ENCODE results near the gene MMS19. TPM values are rescaled to one million over a fixed set of nuclear protein-coding genes. Genes with fewer than 3 reads are reported as not detected.

Gene MMS19
- total RNA-seq, 4 donors from 2014 or later = 80.2 to 127 (median 85.7) TPM

DNA sequence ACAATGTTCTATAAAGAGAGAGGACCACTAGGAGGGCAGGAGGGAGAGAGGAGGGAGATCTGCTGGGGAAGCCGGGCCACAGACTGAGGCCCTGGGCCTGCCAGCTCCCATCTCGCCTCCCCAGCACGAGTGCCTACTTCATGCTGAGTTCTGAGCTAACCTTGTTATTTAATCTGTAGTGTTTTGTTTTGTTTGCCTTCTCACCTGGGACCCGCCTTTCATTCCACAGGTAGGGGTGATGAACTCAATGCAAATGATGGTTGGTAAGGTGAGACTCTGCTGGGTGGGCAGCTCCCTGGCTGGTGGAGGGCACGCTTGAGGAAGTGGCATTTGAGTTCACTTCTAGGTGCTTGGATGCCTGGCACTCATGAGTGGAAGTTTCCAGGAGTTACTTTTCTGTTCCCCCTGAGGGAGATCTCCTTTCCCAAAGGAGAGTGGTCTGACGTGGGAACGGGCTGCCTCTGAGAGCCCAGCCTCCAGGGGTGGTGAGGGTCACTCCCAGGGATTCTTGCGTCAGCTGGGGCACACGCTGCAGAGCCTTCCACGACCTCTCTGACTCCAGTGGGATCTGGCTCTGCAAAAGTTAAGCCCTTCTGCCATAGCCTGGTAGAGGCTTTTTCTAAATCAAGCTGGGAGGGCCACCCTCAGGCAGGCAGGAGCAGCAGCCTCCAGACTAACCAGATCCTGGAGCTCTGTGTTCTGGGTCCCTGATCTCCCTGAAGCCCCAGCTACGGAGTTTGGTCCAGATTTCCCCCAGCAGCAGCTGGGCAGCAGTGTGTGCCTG, 22.9 kb upstream of the MMS19 start:
- no peak for TF ChIP-seq POLR2A (IDR thresholded peaks at IDR 0.05)
- TF ChIP-seq, protein P1, sequence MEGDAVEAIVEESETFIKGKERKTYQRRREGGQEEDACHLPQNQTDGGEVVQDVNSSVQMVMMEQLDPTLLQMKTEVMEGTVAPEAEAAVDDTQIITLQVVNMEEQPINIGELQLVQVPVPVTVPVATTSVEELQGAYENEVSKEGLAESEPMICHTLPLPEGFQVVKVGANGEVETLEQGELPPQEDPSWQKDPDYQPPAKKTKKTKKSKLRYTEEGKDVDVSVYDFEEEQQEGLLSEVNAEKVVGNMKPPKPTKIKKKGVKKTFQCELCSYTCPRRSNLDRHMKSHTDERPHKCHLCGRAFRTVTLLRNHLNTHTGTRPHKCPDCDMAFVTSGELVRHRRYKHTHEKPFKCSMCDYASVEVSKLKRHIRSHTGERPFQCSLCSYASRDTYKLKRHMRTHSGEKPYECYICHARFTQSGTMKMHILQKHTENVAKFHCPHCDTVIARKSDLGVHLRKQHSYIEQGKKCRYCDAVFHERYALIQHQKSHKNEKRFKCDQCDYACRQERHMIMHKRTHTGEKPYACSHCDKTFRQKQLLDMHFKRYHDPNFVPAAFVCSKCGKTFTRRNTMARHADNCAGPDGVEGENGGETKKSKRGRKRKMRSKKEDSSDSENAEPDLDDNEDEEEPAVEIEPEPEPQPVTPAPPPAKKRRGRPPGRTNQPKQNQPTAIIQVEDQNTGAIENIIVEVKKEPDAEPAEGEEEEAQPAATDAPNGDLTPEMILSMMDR (IDR thresholded peaks at IDR 0.05) = no peak
- Histone ChIP-seq H3K36me3 (no peaks in the 10 kb centered on the region), H3K27me3 (no peaks in the 10 kb centered on the region), H3K4me1 (no peaks in the 10 kb centered on the region), H3K4me3 (no peak overlapping the region), H3K27ac (no peak overlapping the region), H3K9me3 (no peaks in the 10 kb centered on the region)
- no peak for DNase-seq

DNA sequence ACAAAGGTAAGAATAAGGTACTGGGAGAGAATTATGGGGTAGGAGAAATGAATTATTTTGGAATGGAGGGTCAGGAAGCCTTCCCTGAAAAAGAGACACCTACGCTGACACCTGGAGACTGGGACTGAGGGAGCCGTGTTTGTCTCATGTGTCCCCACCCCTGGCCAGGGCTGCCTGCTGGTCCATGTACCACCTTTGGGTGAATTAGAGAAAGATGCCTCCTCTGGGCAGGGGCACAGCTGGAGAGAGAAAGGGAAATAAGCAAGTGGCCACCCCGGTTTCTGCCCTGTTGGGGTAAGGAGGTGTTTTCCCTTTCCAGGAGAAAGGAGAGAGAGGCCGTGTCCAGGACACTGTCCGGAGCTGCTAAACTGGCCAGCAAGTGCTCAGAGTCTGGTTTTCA, 22.3 kb upstream of the MMS19 start:
- no peak overlapping the region for H3K27ac ChIP-seq

DNA sequence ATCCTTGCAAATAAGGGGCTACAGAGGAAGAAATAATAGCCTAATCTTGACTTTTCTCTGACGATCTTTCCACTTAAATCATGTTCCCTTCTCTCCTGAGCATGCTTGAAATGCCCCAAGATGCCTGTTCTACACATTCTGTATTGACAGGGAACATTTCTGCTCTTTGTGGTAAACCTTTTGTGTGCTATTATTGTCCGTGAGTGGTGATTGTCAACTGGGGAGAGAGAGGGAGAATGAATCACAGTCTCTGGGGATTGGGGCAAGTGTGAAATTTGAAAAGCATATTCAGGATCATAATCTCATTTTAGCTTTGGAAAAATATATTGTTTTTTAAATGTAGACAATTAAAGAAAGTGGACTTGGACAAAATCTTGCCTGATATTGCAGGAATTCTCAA, 21.1 kb upstream of the MMS19 start:
- no peak overlapping the region for H3K27ac ChIP-seq
- no peak for DNase-seq
- H3K27me3 ChIP-seq = no peaks in the 10 kb centered on the region
- H3K4me1 ChIP-seq = no peaks in the 10 kb centered on the region
- no peaks in the 10 kb centered on the region for H3K9me3 ChIP-seq
- TF ChIP-seq, protein P1 (IDR thresholded peaks at IDR 0.05) = no peak
- no peak for TF ChIP-seq POLR2A (IDR thresholded peaks at IDR 0.05)
- no peaks in the 10 kb centered on the region for H3K36me3 ChIP-seq
- no peak overlapping the region for H3K4me3 ChIP-seq

More for the DNA sequence above, 22.3 kb upstream of the MMS19 start:
- Histone ChIP-seq H3K4me1 (no peaks in the 10 kb centered on the region), H3K27me3 (no peaks in the 10 kb centered on the region), H3K9me3 (no peaks in the 10 kb centered on the region), H3K36me3 (no peaks in the 10 kb centered on the region), H3K4me3 (no peak overlapping the region)
- TF ChIP-seq, protein P1 (IDR thresholded peaks at IDR 0.05) = no peak
- no peak for TF ChIP-seq POLR2A (IDR thresholded peaks at IDR 0.05)
- DNase-seq = no peak

DNA sequence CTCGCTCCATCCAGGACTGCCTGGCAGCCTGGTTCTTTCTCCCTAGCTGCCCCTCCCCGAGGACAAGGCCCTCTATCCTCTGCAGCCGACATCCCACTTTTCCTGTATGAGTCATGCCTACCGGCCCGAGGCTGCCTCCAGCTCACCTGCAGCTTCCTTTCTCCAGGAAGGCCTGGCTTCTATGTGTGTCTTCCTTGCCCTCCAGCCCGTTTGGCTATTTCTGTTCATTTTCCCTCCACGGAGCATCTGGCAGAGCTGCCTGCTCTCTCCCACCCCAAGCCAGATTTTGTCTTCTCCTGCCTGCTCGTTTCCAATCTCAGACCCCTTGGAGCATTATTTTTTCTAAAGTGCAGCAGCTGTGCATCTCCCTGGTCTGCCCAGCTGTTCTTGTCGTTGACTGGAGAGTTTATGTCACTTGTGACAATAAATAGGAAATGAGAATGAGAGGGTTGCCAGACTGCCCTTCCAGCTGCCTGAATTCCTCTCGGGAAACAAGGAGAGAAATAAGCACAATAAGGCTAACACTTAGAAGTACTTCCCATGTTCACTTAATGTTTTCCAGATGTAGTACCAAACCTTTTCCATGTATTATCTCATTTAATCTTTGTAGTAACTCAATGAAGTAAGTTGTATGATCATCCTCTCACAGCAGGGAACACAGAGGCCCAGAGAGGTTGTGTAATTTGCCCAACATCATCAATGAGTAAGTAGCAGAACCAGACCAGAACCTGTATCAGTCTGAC, 20.2 kb upstream of the MMS19 start:
- no peak for TF ChIP-seq POLR2A (IDR thresholded peaks at IDR 0.05)
- TF ChIP-seq, protein P1 (IDR thresholded peaks at IDR 0.05) = no peak
- Histone ChIP-seq H3K27ac (peak overlapping the region in 1 of 4 donors; percentile 5), H3K4me1 (no peaks in the 10 kb centered on the region), H3K27me3 (no peaks in the 10 kb centered on the region), H3K9me3 (no peaks in the 10 kb centered on the region), H3K4me3 (no peak overlapping the region), H3K36me3 (no peaks in the 10 kb centered on the region)
- DNase-seq = no peak

DNA sequence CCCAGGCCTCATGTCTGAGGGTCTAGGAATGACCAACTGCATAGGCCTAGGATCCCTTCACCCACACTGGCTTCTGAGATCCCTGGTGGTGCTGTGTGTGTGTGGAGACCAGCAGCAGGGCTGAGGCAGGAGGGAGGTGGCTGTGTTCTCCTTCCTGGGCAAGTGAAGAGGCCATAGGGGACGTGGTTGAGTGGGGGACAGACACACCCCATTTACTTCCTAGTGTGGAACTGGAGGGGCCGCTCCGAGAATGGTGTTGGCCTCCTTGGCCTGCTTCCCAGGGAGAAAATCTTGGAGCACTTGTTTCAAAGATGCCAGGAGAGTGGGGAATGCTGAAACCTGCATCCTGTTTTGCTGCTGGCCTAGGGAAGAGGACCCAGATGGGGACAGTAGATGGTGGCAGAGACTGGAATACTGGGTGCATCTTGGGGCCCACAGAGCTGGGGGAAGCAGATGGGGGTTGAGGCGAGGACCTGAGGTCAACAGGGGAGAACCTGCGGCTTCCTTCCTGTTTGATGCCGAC, 19.6 kb upstream of the MMS19 start:
- no peak for DNase-seq
- no peak for TF ChIP-seq POLR2A (IDR thresholded peaks at IDR 0.05)
- TF ChIP-seq, protein P1 (IDR thresholded peaks at IDR 0.05) = no peak
- Histone ChIP-seq H3K4me1 (no peaks in the 10 kb centered on the region), H3K9me3 (no peaks in the 10 kb centered on the region), H3K36me3 (no peaks in the 10 kb centered on the region), H3K4me3 (no peak overlapping the region), H3K27ac (peak overlapping the region in 1 of 4 donors; percentile 5), H3K27me3 (no peaks in the 10 kb centered on the region)
